HFFc6 (cell line): ENCODE measurements around the gene AGO4. TPM values are rescaled to one million over a fixed set of nuclear protein-coding genes. Genes with fewer than 3 reads are reported as not detected.

Experiments
- DNase-seq: peaks from one replicate; pipeline ENCODE4 v3.0.0-alpha.2; 2018
- H3K27ac Mint-ChIP-seq: 2 replicates; pipeline ENCODE4 v1.8.0; 2020; ENCODE audit warnings: mild to moderate bottlenecking, mixed read lengths
- H3K27me3 Mint-ChIP-seq: 2 replicates; pipeline ENCODE4 v1.8.0; 2021; ENCODE audit warnings: mild to moderate bottlenecking, moderate library complexity, mixed read lengths; ENCODE audit not compliant: insufficient read depth
- H3K36me3 Mint-ChIP-seq: 2 replicates; pipeline ENCODE4 v1.8.0; 2021; ENCODE audit warnings: low read depth, mixed read lengths
- H3K4me1 Mint-ChIP-seq: 2 replicates; pipeline ENCODE4 v1.8.0; 2020; ENCODE audit warnings: low read depth, mixed read lengths
- H3K4me3 Mint-ChIP-seq: 2 replicates; pipeline ENCODE4 v1.8.0; 2020; ENCODE audit warnings: mild to moderate bottlenecking, moderate library complexity, mixed read lengths
- H3K9me3 Mint-ChIP-seq: 2 replicates; pipeline ENCODE4 v1.8.0; 2020; ENCODE audit warnings: mild to moderate bottlenecking, mixed read lengths
- CTCF ChIP-seq: fragments of 200-600 bp; sonication (generic); IDR thresholded peaks from 2 replicates; pipeline ENCODE4 v1.5.0; 2021; ENCODE audit warnings: antibody characterized with exemption, mild to moderate bottlenecking
- total RNA-seq, 6 experiments: library from RNA; stranded (reverse); fragmentation: NEBNext Ultra II Directional; extraction: Animal tissue kit (Norgen Biotek cat#: 25700); gene quantifications; 2 replicates in 1 of 6; 3 replicates in 5 of 6; pipeline ENCODE4 v1.2.3, GENCODE V29; 2021

Gene AGO4
- total RNA-seq, 6 experiments from 2014 or later, result 3.6 to 6.9 (median 6.3) TPM

GRCh38 chr1:35893051-35893879, 85.4 kb downstream of the AGO4 start:
- H3K36me3 Mint-ChIP-seq, result peaks cover 10% of the 10 kb centered on the region
- no peak overlapping the region for H3K4me3 Mint-ChIP-seq
- H3K27me3 Mint-ChIP-seq, result no peaks in the 10 kb centered on the region; the same call in 1 of the 2 replicates
- no peak for TF ChIP-seq CTCF
- H3K9me3 Mint-ChIP-seq, result no peaks in the 10 kb centered on the region
- H3K4me1 Mint-ChIP-seq, result peaks cover 10% of the 10 kb centered on the region
- no peak overlapping the region for H3K27ac Mint-ChIP-seq
- DNase-seq, result no peak

GRCh38 chr1:35894183-35894582, 86.4 kb downstream of the AGO4 start:
- peaks cover 10% of the 10 kb centered on the region for H3K4me1 Mint-ChIP-seq
- H3K27ac Mint-ChIP-seq, result peak overlapping the region; percentile 55; the same call in 1 of the 2 replicates
- H3K27me3 Mint-ChIP-seq, result no peaks in the 10 kb centered on the region; the same call in 1 of the 2 replicates
- H3K36me3 Mint-ChIP-seq, result peaks cover 10% of the 10 kb centered on the region
- H3K4me3 Mint-ChIP-seq, result no peak overlapping the region
- DNase-seq, result peak; percentile 8
- no peak for TF ChIP-seq CTCF
- no peaks in the 10 kb centered on the region for H3K9me3 Mint-ChIP-seq

DNA sequence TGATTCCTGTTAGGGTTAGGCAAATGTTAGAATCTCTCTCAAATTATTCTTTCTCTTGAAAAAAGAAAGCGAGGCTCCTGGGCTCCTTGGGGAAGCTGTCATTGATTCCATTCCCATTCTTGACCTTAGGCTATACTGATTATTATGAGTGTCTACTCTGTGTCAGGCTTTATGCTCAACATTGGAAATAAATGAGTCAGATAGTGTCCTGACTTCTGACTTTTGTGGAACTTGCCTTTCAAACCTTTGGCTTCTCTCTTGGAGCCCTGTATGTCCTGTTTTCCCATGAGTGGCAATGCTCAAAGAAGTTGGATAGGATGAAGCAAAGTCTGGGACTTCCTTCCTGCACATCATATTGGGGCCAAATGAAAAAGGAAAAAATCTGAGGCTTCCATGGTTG, 86.8 kb downstream of the AGO4 start:
- Mint-ChIP-seq H3K4me3 (no peak overlapping the region), H3K27ac (0 out of 2 replicates have a peak overlapping the region, but pooled peaks have one; percentile 55), H3K4me1 (peaks cover 10% of the 10 kb centered on the region), H3K27me3 (no peaks in the 10 kb centered on the region; the same call in 1 of the 2 replicates), H3K36me3 (peaks cover 10% of the 10 kb centered on the region), H3K9me3 (no peaks in the 10 kb centered on the region)
- no peak for DNase-seq
- TF ChIP-seq CTCF, result no peak

- H3K27me3 Mint-ChIP-seq, result no peaks in the 10 kb centered on the region
- peaks cover 5% of the 10 kb centered on the region for H3K36me3 Mint-ChIP-seq
- H3K9me3 Mint-ChIP-seq, result no peaks in the 10 kb centered on the region
- no peak overlapping the region for H3K4me3 Mint-ChIP-seq
- peak; percentile 16; the same call in 1 of the 2 replicates for TF ChIP-seq CTCF
- no peaks in the 10 kb centered on the region for H3K4me1 Mint-ChIP-seq
- no peak for DNase-seq
- H3K27ac Mint-ChIP-seq, result no peak overlapping the region
Measured at GRCh38 chr1:35899941-35900340, 92.1 kb downstream of the AGO4 start.

DNA sequence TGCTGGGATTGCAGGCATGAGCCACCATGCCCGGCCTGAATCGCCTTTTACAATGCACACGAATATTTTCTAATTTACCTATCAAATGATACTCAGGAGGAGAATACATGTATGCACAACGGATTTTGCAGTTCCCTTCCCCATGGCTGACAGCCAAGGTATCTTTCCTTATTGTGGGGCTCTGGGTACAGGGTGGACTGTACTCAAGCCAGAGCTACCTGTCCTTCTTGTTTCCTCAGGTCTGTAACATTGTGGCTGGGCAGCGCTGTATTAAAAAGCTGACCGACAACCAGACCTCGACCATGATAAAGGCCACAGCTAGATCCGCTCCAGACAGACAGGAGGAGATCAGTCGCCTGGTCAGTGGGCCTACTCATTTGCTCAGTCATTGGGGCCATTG, 93.4 kb downstream of the AGO4 start:
- H3K4me1 Mint-ChIP-seq, result no peaks in the 10 kb centered on the region
- no peak overlapping the region for H3K4me3 Mint-ChIP-seq
- no peaks in the 10 kb centered on the region for H3K9me3 Mint-ChIP-seq
- no peak for TF ChIP-seq CTCF
- no peak overlapping the region for H3K27ac Mint-ChIP-seq
- DNase-seq, result no peak
- no peaks in the 10 kb centered on the region for H3K27me3 Mint-ChIP-seq
- H3K36me3 Mint-ChIP-seq, result peaks cover 5% of the 10 kb centered on the region; the same call in 1 of the 2 replicates
